ENCODE results near the gene PODXL.

DNA sequence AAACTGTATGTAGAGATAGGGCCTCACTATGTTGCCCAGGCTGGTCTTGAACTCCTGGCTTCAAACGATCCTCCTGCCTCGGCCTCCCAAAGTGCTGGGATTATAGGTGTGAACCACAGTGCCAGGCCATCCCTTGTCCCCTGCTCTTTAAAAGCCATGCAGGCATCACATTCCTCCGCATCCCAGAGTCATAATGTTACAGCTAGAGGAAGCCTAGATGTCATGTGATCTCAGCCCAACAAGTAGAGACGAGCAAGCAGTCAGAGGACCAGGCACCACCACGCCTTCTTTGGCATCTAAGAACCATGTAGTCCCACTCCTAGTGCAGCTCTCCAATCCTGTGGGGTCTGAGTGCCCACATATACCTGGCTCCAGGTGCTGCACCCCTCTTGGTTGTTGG, 13.1 kb downstream of the PODXL start:
- TF ChIP-seq, protein P1, sequence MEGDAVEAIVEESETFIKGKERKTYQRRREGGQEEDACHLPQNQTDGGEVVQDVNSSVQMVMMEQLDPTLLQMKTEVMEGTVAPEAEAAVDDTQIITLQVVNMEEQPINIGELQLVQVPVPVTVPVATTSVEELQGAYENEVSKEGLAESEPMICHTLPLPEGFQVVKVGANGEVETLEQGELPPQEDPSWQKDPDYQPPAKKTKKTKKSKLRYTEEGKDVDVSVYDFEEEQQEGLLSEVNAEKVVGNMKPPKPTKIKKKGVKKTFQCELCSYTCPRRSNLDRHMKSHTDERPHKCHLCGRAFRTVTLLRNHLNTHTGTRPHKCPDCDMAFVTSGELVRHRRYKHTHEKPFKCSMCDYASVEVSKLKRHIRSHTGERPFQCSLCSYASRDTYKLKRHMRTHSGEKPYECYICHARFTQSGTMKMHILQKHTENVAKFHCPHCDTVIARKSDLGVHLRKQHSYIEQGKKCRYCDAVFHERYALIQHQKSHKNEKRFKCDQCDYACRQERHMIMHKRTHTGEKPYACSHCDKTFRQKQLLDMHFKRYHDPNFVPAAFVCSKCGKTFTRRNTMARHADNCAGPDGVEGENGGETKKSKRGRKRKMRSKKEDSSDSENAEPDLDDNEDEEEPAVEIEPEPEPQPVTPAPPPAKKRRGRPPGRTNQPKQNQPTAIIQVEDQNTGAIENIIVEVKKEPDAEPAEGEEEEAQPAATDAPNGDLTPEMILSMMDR (IDR thresholded peaks at IDR 0.05) = no peak
- TF ChIP-seq POLR2A (IDR thresholded peaks at IDR 0.05) = no peak

Data from gastroesophageal sphincter (tissue), 3 donors.